Tibial nerve (tissue), 3 donors: ENCODE data around the gene BRIP1.

Source experiments
- POLR2A ChIP-seq, 2 donors: fragments of 450-650 bp; IDR thresholded peaks; one replicate each; pipeline ENCODE4 v1.6.1; 2017; ENCODE audit warnings: antibody characterized with exemption in 2 of 2, mild to moderate bottlenecking in 2 of 2, moderate library complexity in 2 of 2
- TF ChIP-seq, protein P1 (sequence below), 5 experiments: fragments of 200-600 bp in 3 of 5; fragments of 450-650 bp in 2 of 5; sonication (generic) in 3 of 5; IDR thresholded peaks; one replicate each; pipeline ENCODE4 v1.5.1; 2016 to 2019; ENCODE audit warnings: antibody characterized with exemption in 5 of 5, mild to moderate bottlenecking in 3 of 5, moderate library complexity in 2 of 5

DNA sequence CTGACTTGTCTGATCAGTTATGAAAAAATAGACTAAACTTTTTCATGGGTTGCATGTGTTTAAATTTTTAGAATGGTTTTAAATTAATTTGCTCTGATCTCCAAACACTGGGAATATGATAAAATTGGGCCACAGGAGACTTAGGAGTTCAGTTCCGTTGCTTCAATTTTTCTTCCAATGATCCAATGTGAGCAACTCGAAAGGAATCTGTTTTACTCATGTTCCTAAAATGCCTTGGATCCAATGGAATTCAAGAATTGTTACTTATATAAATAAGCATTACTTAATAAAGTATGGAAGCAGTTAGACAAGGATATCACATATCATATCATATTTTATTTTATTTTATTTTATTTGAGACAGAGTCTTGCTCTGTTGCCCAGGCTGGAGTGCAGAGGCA, 216.3 kb downstream of the BRIP1 start:
- TF ChIP-seq, protein P1, sequence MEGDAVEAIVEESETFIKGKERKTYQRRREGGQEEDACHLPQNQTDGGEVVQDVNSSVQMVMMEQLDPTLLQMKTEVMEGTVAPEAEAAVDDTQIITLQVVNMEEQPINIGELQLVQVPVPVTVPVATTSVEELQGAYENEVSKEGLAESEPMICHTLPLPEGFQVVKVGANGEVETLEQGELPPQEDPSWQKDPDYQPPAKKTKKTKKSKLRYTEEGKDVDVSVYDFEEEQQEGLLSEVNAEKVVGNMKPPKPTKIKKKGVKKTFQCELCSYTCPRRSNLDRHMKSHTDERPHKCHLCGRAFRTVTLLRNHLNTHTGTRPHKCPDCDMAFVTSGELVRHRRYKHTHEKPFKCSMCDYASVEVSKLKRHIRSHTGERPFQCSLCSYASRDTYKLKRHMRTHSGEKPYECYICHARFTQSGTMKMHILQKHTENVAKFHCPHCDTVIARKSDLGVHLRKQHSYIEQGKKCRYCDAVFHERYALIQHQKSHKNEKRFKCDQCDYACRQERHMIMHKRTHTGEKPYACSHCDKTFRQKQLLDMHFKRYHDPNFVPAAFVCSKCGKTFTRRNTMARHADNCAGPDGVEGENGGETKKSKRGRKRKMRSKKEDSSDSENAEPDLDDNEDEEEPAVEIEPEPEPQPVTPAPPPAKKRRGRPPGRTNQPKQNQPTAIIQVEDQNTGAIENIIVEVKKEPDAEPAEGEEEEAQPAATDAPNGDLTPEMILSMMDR (IDR thresholded peaks at IDR 0.05) = no peak
- TF ChIP-seq POLR2A (IDR thresholded peaks at IDR 0.05) = no peak
